Kidney (tissue), 22 donors: ENCODE results near the gene TMEM212. TPM values are rescaled to one million over a fixed set of nuclear protein-coding genes. Genes with fewer than 3 reads are reported as not detected.

Experiments used
- DNase-seq, 5 donors: peaks; one replicate each; pipeline ENCODE4 v3.0.0-alpha.2; 2013 to 2020
- FAIRE-seq: peaks from 2 replicates; lab custom pipeline; 2012; peaks lifted over from hg19 to GRCh38; lab: Jason Lieb, UNC
- H3K27ac ChIP-seq, 2 donors: one replicate each; pipeline ENCODE4 v1.7.0; 2013; ENCODE audit warnings: low read depth in 2 of 2, low read length in 2 of 2, inconsistent platforms in 1 of 2
- H3K27me3 ChIP-seq: one replicate; pipeline ENCODE4 v1.7.1; 2013; ENCODE audit warnings: low read length, inconsistent platforms; ENCODE audit not compliant: control insufficient read depth, insufficient read depth
- H3K36me3 ChIP-seq, 3 donors: one replicate each; pipeline versions ENCODE4 v1.7.0 to v1.7.1; 2013; ENCODE audit warnings: low read length in 3 of 3, control low read depth in 1 of 3, inconsistent platforms in 1 of 3; ENCODE audit not compliant: insufficient read depth in 3 of 3, control insufficient read depth in 2 of 3
- H3K4me1 ChIP-seq, 3 donors: one replicate each; pipeline versions ENCODE4 v1.7.0 to v1.7.1; 2013; ENCODE audit warnings: low read length in 3 of 3, inconsistent platforms in 1 of 3, low read depth in 1 of 3; ENCODE audit not compliant: control insufficient read depth in 2 of 3, insufficient read depth in 2 of 3
- H3K4me3 ChIP-seq, 3 donors: one replicate each; pipeline versions ENCODE4 v1.7.0 to v1.8.1; 2013; ENCODE audit warnings: low read length in 3 of 3, control low read depth in 1 of 3, inconsistent platforms in 1 of 3
- H3K9ac ChIP-seq, 3 donors: one replicate each; pipeline versions ENCODE4 v1.7.0 to v1.7.1; 2013; ENCODE audit warnings: low read length in 3 of 3, control low read depth in 1 of 3, inconsistent platforms in 1 of 3
- H3K9me3 ChIP-seq, 3 donors: one replicate each; pipeline versions ENCODE4 v1.7.0 to v1.7.1; 2013; ENCODE audit warnings: low read length in 3 of 3, control low read depth in 1 of 3, inconsistent platforms in 1 of 3; ENCODE audit not compliant: control insufficient read depth in 2 of 3, insufficient read depth in 1 of 3
- intact Hi-C: fragments of 100-400 bp; cut with DNase I; formaldehyde crosslinking; loops from one replicate; pipeline ENCODE4 v1.11.1; 2022
- long read RNA-seq, 10 donors: library from polyadenylated mRNA in 1 of 10; unstranded in 1 of 10; transcript quantifications; one replicate each; pipeline ENCODE4 v2.0.0 and lab custom pipeline, GENCODE V29; 2021 to 2026
- polyA plus RNA-seq: library from polyadenylated mRNA; stranded (reverse); fragments of 350-450 nt; fragmentation: Illumina TruSeq; extraction: RNeasy Lipid Tissue Mini Kit (QIAGEN cat#74804); gene quantifications from one replicate; pipeline ENCODE4 v1.2.3, GENCODE V29; 2014; ENCODE audit warnings: low read depth, low replicate concordance; ENCODE audit not compliant: insufficient read depth
- total RNA-seq: library from RNA; stranded (reverse); fragmentation: NEBNext Ultra II Directional; extraction: Animal tissue kit (Norgen Biotek cat#: 25700); gene quantifications from one replicate; pipeline ENCODE4 v1.2.1, GENCODE V29; 2021
- TF ChIP-seq, protein P1 (sequence below): IDR thresholded peaks from 3 replicates; pipeline ENCODE4 v1.5.1; 2012; ENCODE audit warnings: mild to moderate bottlenecking, moderate library complexity, borderline replicate concordance; ENCODE audit not compliant: insufficient read depth; ENCODE audit errors: extremely low read depth
- donor health status: control.
- donor health status: control.
- donor health status: control.
- donor health status: control.
- donor health status: control.
- donor health status: DM: yes; HTN: yes; CAD: no.
- donor health status: Normal renal cell carcinoma (clear cell type).

The TMEM212 gene
- total RNA-seq = not detected
- not detected for polyA plus RNA-seq
- long read RNA-seq, donor 1 = 0 reads
- long read RNA-seq, donor 2 = 0 reads
- long read RNA-seq, donor 3 = 0 reads
- long read RNA-seq, donor 4 = 0 reads
- long read RNA-seq, donor 5 = 0 reads
- long read RNA-seq, donor 6 = 0 reads
- long read RNA-seq, donor 7 = 0 reads
- long read RNA-seq, donor 8 = 0 reads
- long read RNA-seq, donor 9 = 0 reads
- long read RNA-seq, donor 10 = 0 reads

DNA sequence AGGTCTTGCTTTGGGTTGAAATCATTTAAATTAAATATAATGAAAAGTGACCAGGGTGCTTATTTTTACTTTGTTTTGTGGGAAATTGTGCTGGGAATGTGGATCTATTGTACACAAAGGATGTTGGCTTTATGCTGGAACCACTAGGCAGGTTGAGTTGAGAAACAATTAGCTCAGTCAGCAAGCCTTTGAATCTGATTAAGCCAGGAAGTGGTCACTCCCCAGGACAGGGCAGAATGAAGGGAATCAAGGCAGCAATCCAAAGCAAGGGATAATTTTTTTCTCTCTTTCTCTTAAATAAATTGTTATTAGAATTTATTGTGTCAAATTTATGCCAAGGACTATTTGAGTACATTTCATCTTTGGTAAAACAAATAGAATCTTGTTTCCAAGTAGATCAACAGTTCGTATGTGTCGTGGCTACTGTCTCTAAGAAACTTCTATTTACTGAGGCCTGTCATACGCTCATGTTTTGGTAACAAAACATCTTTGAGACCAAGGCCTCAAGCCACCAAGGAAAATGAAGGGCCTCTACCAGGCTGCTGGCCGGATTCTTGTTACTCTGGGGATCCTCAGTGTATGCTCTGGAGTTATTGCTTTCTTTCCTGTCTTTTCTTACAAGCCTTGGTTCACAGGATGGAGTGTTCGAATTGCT, at the start of gene TMEM212:
TMEM212 (plus strand) TSS at position 486 of the 655 bp plus-strand sequence; CDS start at position 521, 35 bp downstream.
- TF ChIP-seq, protein P1, sequence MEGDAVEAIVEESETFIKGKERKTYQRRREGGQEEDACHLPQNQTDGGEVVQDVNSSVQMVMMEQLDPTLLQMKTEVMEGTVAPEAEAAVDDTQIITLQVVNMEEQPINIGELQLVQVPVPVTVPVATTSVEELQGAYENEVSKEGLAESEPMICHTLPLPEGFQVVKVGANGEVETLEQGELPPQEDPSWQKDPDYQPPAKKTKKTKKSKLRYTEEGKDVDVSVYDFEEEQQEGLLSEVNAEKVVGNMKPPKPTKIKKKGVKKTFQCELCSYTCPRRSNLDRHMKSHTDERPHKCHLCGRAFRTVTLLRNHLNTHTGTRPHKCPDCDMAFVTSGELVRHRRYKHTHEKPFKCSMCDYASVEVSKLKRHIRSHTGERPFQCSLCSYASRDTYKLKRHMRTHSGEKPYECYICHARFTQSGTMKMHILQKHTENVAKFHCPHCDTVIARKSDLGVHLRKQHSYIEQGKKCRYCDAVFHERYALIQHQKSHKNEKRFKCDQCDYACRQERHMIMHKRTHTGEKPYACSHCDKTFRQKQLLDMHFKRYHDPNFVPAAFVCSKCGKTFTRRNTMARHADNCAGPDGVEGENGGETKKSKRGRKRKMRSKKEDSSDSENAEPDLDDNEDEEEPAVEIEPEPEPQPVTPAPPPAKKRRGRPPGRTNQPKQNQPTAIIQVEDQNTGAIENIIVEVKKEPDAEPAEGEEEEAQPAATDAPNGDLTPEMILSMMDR = no peak
- intact Hi-C loops = no loop called here
- H3K27ac ChIP-seq = no peak within 1 kb of the TSS
- no peak for DNase-seq
- H3K4me3 ChIP-seq = no peak within 1 kb of the TSS
- no peaks in the 10 kb centered on the region for H3K9me3 ChIP-seq
- no peaks in the 10 kb centered on the region for H3K27me3 ChIP-seq
- H3K36me3 ChIP-seq = no peaks in the 10 kb centered on the region
- H3K9ac ChIP-seq = no peak within 1 kb of the TSS
- FAIRE-seq = no peak
- peaks cover 0 to 3% (median 0%) of the 10 kb centered on the region in 3 donors for H3K4me1 ChIP-seq

DNA sequence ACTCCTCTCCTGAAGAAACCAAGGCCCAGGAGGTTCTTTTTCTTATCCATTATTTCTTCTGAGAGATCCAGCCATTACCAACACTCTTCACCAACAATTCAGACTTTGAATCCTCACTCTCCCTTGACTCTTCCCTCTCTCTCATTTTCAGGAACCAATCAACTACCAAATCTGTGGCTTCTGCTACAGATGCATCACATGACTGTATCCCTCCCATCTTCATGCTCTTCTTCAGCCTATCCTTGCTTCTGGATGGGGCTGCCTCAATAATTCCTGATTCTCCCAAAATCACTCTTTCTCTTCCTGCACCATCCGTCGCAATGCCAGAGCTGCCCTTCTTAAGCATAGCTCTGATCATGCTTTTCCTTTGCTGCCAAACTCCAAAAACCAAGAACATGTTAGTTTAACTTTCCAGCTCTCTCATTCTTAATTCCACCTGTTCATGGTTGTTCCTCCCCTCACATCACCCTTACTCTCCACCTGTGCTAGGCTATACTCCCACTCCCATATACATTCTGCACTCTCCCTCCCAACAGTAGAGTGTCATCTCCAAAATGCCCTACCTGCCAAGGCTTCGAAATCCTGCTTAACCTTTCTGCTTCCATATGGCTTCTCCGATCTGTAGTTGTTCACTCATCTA, 46.4 kb upstream of the TMEM212 start:
- intact Hi-C loops = no loop called here
- FAIRE-seq = no peak

DNA sequence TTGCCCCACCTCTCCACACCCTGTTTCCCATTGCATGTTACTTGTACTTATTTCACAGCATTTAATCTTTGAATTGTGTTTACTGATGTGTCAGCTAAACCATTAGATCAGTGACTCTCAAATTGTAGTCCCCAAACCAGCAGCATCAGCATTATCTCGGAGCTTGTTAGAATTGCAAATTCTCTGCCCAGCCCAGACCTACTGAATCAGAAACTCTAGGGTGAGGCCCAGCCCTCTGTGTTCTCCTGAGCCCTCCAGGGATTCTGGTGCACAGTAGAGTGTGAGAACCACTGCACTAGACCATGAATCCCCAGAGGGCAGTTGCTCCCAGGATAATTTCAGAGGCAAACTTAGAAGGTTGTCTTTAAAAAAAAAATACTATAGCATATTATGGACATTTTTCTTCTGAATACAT, 45.9 kb upstream of the TMEM212 start:
- Histone ChIP-seq H3K9me3 (no peaks in the 10 kb centered on the region), H3K4me1 (no peaks in the 10 kb centered on the region), H3K36me3 (no peaks in the 10 kb centered on the region), H3K4me3 (no peak overlapping the region), H3K27ac (no peak overlapping the region), H3K27me3 (no peaks in the 10 kb centered on the region), H3K9ac (no peak overlapping the region)
- intact Hi-C loops = no loop called here
- FAIRE-seq (no peak), DNase-seq (no peak)
- TF ChIP-seq, protein P1 = no peak

More for the DNA sequence above, 46.4 kb upstream of the TMEM212 start:
- no peaks in the 10 kb centered on the region for H3K9me3 ChIP-seq
- H3K27ac ChIP-seq = no peak overlapping the region
- no peaks in the 10 kb centered on the region for H3K36me3 ChIP-seq
- no peaks in the 10 kb centered on the region for H3K4me1 ChIP-seq
- no peak overlapping the region for H3K4me3 ChIP-seq
- H3K9ac ChIP-seq = no peak overlapping the region
- TF ChIP-seq, protein P1 = no peak
- no peak for DNase-seq
- no peaks in the 10 kb centered on the region for H3K27me3 ChIP-seq
